SK-N-SH treated with all-trans-retinoic acid at 6 μM for 48 hours (cell line): Measurements from ENCODE around the gene CALY.

Source experiments
- ATAC-seq: fragments of 200-7000 bp; cut with Tn5 transposase; 3 replicates; pipeline ENCODE4 v1.9.1; 2020; ENCODE audit warnings: mild to moderate bottlenecking, moderate library complexity
- ARNTL ChIP-seq: fragments of 450-650 bp; formaldehyde crosslinking; IDR thresholded peaks from 2 replicates; pipeline ENCODE4 v1.5.0; 2020; ENCODE audit warnings: low read depth, mild to moderate bottlenecking, moderate library complexity, borderline replicate concordance
- BACH2 ChIP-seq: fragments of 250-450 bp; sonication (Bioruptor Pico); IDR thresholded peaks from 2 replicates; pipeline ENCODE4 v1.9.0; 2021; ENCODE audit warnings: mild to moderate bottlenecking, borderline replicate concordance
- CSDC2 ChIP-seq: fragments of 250-450 bp; sonication (Bioruptor Pico); IDR thresholded peaks from 2 replicates; pipeline ENCODE4 v1.5.0; 2020; ENCODE audit warnings: mild to moderate bottlenecking, moderate library complexity
- ESRRG ChIP-seq: fragments of 250-450 bp; sonication (Bioruptor Pico); IDR thresholded peaks from 2 replicates; pipeline ENCODE4 v1.6.1; 2021; ENCODE audit warnings: mild to moderate bottlenecking
- GLIS3 ChIP-seq: fragments of 250-450 bp; sonication (Bioruptor Pico); IDR thresholded peaks from 2 replicates; pipeline ENCODE4 v1.5.0; 2020; ENCODE audit warnings: mild to moderate bottlenecking, moderate library complexity
- ISL1 ChIP-seq: fragments of 250-450 bp; sonication (Bioruptor Pico); IDR thresholded peaks from 2 replicates; pipeline ENCODE4 v2.1.2; 2022; ENCODE audit warnings: mild to moderate bottlenecking, moderate library complexity
- PATZ1 ChIP-seq: fragments of 250-450 bp; sonication (Bioruptor Pico); IDR thresholded peaks from 2 replicates; pipeline ENCODE4 v1.8.0; 2020; ENCODE audit warnings: mild to moderate bottlenecking, moderate library complexity, borderline replicate concordance
- POU6F1 ChIP-seq: fragments of 250-450 bp; sonication (Bioruptor Pico); IDR thresholded peaks from 2 replicates; pipeline ENCODE4 v1.8.0; 2021; ENCODE audit warnings: low read depth, mild to moderate bottlenecking, moderate library complexity, borderline replicate concordance
- PPARA ChIP-seq: fragments of 250-450 bp; sonication (Bioruptor Pico); IDR thresholded peaks from 2 replicates; pipeline ENCODE4 v1.5.0; 2020; ENCODE audit warnings: mild to moderate bottlenecking, borderline replicate concordance
- SNAI2 ChIP-seq: fragments of 250-450 bp; sonication (Bioruptor Pico); IDR thresholded peaks from 2 replicates; pipeline ENCODE4 v1.5.0; 2020; ENCODE audit warnings: mild to moderate bottlenecking, moderate library complexity
- TCF4 ChIP-seq: fragments of 250-450 bp; sonication (Bioruptor Pico); IDR thresholded peaks from 2 replicates; pipeline ENCODE4 v1.8.0; 2021; ENCODE audit warnings: mild to moderate bottlenecking, moderate library complexity, borderline replicate concordance
- TSHZ2 ChIP-seq: fragments of 250-450 bp; sonication (Bioruptor Pico); IDR thresholded peaks from 2 replicates; pipeline ENCODE4 v1.5.0; 2020; ENCODE audit warnings: mild to moderate bottlenecking, moderate library complexity
- ZC3H10 ChIP-seq: fragments of 250-450 bp; sonication (Bioruptor Pico); IDR thresholded peaks from 2 replicates; pipeline ENCODE4 v1.5.1; 2021; ENCODE audit warnings: mild to moderate bottlenecking, moderate library complexity
- ZFP3 ChIP-seq: fragments of 250-450 bp; sonication (Bioruptor Pico); IDR thresholded peaks from 2 replicates; pipeline ENCODE4 v1.5.0; 2020; ENCODE audit warnings: mild to moderate bottlenecking, moderate library complexity
- ZFP30 ChIP-seq: fragments of 450-650 bp; formaldehyde crosslinking; IDR thresholded peaks from 2 replicates; pipeline ENCODE4 v1.5.0; 2022; ENCODE audit warnings: mild to moderate bottlenecking, moderate library complexity
- ZNF565 ChIP-seq: fragments of 450-650 bp; formaldehyde crosslinking; conservative IDR thresholded peaks from 2 replicates; pipeline ENCODE4 v1.5.0; 2020; ENCODE audit warnings: low read depth, mild to moderate bottlenecking, moderate library complexity
- ZNF70 ChIP-seq: fragments of 450-650 bp; formaldehyde crosslinking; IDR thresholded peaks from 2 replicates; pipeline ENCODE4 v1.5.0; 2020; ENCODE audit warnings: mild to moderate bottlenecking, moderate library complexity
- TF ChIP-seq, protein P1 (sequence below): fragments of 250-450 bp; sonication (Bioruptor Pico); IDR thresholded peaks from 2 replicates; pipeline ENCODE4 v1.5.1; 2021; ENCODE audit warnings: mild to moderate bottlenecking, moderate library complexity
- TF ChIP-seq, protein P2 (sequence below): fragments of 250-450 bp; sonication (Bioruptor Pico); IDR thresholded peaks from 2 replicates; pipeline ENCODE4 v1.5.1; 2020; ENCODE audit warnings: low read depth, mild to moderate bottlenecking, moderate library complexity

CALY gene

DNA sequence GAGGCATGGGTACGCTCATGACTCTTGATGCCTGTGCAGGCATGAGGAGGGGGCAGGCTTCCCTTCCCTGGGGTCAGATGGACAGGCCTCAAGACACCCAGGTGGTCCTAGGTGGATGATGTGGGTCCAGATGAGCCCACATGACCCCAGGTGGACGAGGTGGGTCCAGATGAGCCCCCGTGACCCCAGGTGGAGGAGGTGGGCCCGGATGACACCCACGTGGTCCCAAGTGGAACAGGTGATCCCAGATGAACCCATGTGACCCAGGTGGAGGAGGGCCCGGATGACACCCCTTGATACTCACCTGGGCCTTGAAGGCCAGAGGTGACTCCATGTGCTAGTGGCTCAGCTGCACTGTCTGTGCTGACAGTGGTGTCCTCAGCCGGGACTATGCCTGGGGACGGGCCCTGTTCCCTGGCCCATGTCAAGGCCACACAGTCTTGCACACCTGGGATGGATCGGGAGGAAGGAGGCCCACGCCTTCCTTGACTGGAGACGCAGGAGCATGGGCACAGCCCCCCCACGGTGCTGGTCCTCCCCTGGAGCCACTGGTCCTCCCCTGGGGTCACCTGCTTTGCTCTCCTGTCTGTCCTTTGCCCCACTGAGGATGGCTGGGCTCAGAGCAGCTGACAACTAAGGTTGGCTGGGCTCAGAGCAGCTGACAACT, 13.7 kb upstream of the CALY start:
- peak; percentile 2; the same call in 1 of the 3 replicates for ATAC-seq
- TF ChIP-seq ESRRG (CRISPR knock-in tag), result no peak
- no peak for TF ChIP-seq POU6F1 (CRISPR knock-in tag)
- TF ChIP-seq ZFP3 (CRISPR knock-in tag), result no peak
- no peak for TF ChIP-seq PATZ1 (CRISPR knock-in tag)
- no peak for TF ChIP-seq SNAI2
- TF ChIP-seq TSHZ2 (CRISPR knock-in tag), result no peak
- no peak for TF ChIP-seq ZC3H10 (CRISPR knock-in tag)
- TF ChIP-seq BACH2 (CRISPR knock-in tag), result no peak
- no peak for TF ChIP-seq CSDC2 (CRISPR knock-in tag)
- no peak for TF ChIP-seq TCF4 (CRISPR knock-in tag)
- TF ChIP-seq ARNTL, result no peak
- no peak for TF ChIP-seq ZFP30
- no peak for TF ChIP-seq GLIS3 (CRISPR knock-in tag)

DNA sequence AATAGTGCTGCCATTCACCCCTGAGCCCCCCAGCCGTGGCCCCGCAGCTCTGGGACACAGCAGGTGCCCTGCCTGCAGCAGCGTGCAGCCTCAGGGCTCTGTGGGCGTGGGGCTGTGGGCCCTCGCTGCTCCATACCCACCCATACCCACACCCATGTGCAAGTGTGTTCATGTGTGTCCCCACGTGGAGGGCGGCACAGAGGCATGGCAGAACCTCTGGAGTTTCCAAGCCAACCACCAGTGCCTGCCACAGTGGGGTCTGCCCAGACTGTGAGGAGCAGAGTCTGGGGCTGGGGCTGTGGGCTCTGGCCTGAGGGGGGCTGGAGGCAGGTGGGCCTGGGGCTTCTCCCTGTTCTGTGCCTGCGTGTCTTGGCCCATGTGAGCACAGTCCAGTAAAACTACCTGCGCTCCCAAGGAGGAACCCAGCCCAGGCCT, 12.9 kb upstream of the CALY start:
- TF ChIP-seq TCF4 (CRISPR knock-in tag) (no peak), ZNF70 (no peak), SNAI2 (no peak), ZC3H10 (CRISPR knock-in tag) (no peak), ZFP3 (CRISPR knock-in tag) (no peak), TSHZ2 (CRISPR knock-in tag) (no peak), ISL1 (CRISPR knock-in tag) (no peak)
- TF ChIP-seq, protein P1, sequence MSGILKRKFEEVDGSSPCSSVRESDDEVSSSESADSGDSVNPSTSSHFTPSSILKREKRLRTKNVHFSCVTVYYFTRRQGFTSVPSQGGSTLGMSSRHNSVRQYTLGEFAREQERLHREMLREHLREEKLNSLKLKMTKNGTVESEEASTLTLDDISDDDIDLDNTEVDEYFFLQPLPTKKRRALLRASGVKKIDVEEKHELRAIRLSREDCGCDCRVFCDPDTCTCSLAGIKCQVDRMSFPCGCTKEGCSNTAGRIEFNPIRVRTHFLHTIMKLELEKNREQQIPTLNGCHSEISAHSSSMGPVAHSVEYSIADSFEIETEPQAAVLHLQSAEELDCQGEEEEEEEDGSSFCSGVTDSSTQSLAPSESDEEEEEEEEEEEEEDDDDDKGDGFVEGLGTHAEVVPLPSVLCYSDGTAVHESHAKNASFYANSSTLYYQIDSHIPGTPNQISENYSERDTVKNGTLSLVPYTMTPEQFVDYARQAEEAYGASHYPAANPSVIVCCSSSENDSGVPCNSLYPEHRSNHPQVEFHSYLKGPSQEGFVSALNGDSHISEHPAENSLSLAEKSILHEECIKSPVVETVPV, result no peak
- ATAC-seq, result no peak; the same call in 2 of the 3 replicates

- no peak for ATAC-seq
- no peak for TF ChIP-seq ZFP30
- TF ChIP-seq, protein P1, result no peak
- TF ChIP-seq, protein P2, sequence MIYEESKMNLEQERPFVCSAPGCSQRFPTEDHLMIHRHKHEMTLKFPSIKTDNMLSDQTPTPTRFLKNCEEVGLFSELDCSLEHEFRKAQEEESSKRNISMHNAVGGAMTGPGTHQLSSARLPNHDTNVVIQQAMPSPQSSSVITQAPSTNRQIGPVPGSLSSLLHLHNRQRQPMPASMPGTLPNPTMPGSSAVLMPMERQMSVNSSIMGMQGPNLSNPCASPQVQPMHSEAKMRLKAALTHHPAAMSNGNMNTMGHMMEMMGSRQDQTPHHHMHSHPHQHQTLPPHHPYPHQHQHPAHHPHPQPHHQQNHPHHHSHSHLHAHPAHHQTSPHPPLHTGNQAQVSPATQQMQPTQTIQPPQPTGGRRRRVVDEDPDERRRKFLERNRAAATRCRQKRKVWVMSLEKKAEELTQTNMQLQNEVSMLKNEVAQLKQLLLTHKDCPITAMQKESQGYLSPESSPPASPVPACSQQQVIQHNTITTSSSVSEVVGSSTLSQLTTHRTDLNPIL (CRISPR knock-in tag), result no peak
- no peak for TF ChIP-seq TCF4 (CRISPR knock-in tag)
- TF ChIP-seq ZNF565, result no peak
- TF ChIP-seq PPARA (CRISPR knock-in tag), result no peak
- no peak for TF ChIP-seq POU6F1 (CRISPR knock-in tag)
- TF ChIP-seq PATZ1 (CRISPR knock-in tag), result no peak
These were observed 12.5 kb upstream of the CALY start for GRCh38 chr10:133349160-133349568.
